Nephron progenitor cell (in vitro differentiated cells): Measurements from ENCODE around the gene GUCA2A.

Experiments used
- DNase-seq: peaks from one replicate; pipeline ENCODE4 v3.0.0; 2021
- H3K27ac Mint-ChIP-seq: 2 replicates; pipeline ENCODE4 v1.8.0; 2021; ENCODE audit warnings: mild to moderate bottlenecking, moderate library complexity, mixed read lengths
- H3K27me3 Mint-ChIP-seq: 2 replicates; pipeline ENCODE4 v1.8.0; 2021; ENCODE audit warnings: mild to moderate bottlenecking, low read depth, mixed read lengths; ENCODE audit not compliant: poor library complexity
- H3K36me3 Mint-ChIP-seq: 2 replicates; pipeline ENCODE4 v1.8.0; 2021; ENCODE audit warnings: low read depth, mixed read lengths
- H3K4me1 Mint-ChIP-seq: 2 replicates; pipeline ENCODE4 v1.8.0; 2021; ENCODE audit warnings: mixed read lengths
- H3K4me3 Mint-ChIP-seq: 2 replicates; pipeline ENCODE4 v1.8.0; 2021; ENCODE audit warnings: mild to moderate bottlenecking, moderate library complexity, mixed read lengths
- H3K9me3 Mint-ChIP-seq: 2 replicates; pipeline ENCODE4 v1.8.0; 2021; ENCODE audit warnings: mild to moderate bottlenecking, moderate library complexity, mixed read lengths
- CTCF ChIP-seq: fragments of 200-600 bp; sonication (generic); IDR thresholded peaks from 2 replicates; pipeline ENCODE4 v1.5.0; 2021; ENCODE audit warnings: antibody characterized with exemption

GUCA2A gene

GRCh38 chr1:42163536-42164503 lies 725 bp downstream of the GUCA2A start:
- Mint-ChIP-seq H3K27ac (no peak overlapping the region), H3K4me1 (peaks cover 10% of the 10 kb centered on the region), H3K9me3 (peaks cover 21% of the 10 kb centered on the region), H3K27me3 (peaks cover 3% of the 10 kb centered on the region), H3K36me3 (no peaks in the 10 kb centered on the region), H3K4me3 (no peak overlapping the region)
- DNase-seq = no peak
- TF ChIP-seq CTCF = no peak

- no peaks in the 10 kb centered on the region for H3K36me3 Mint-ChIP-seq
- H3K9me3 Mint-ChIP-seq = peaks cover 21% of the 10 kb centered on the region
- no peak overlapping the region for H3K4me3 Mint-ChIP-seq
- H3K4me1 Mint-ChIP-seq = peaks cover 9% of the 10 kb centered on the region
- no peak for DNase-seq
- peaks cover 3% of the 10 kb centered on the region for H3K27me3 Mint-ChIP-seq
- no peak overlapping the region for H3K27ac Mint-ChIP-seq
- TF ChIP-seq CTCF = no peak
Observed at GRCh38 chr1:42163114-42163513, 1.4 kb downstream of the GUCA2A start.

- DNase-seq = no peak
- Mint-ChIP-seq H3K4me1 (peaks cover 4% of the 10 kb centered on the region), H3K27me3 (peaks cover 6% of the 10 kb centered on the region), H3K9me3 (peaks cover 21% of the 10 kb centered on the region), H3K4me3 (no peak overlapping the region), H3K36me3 (no peaks in the 10 kb centered on the region), H3K27ac (no peak overlapping the region)
- TF ChIP-seq CTCF = no peak
Observed at GRCh38 chr1:42162181-42162580, 2.4 kb downstream of the GUCA2A start.

- H3K27me3 Mint-ChIP-seq = peaks cover 6% of the 10 kb centered on the region
- no peaks in the 10 kb centered on the region for H3K36me3 Mint-ChIP-seq
- no peak overlapping the region for H3K4me3 Mint-ChIP-seq
- H3K9me3 Mint-ChIP-seq = peaks cover 21% of the 10 kb centered on the region
- TF ChIP-seq CTCF = no peak
- H3K27ac Mint-ChIP-seq = no peak overlapping the region
- no peak for DNase-seq
- no peaks in the 10 kb centered on the region for H3K4me1 Mint-ChIP-seq
Observed at GRCh38 chr1:42158189-42158588, 6.4 kb downstream of the GUCA2A start.

- H3K9me3 Mint-ChIP-seq = peaks cover 21% of the 10 kb centered on the region
- no peaks in the 10 kb centered on the region for H3K36me3 Mint-ChIP-seq
- DNase-seq = no peak
- TF ChIP-seq CTCF = no peak
- H3K27ac Mint-ChIP-seq = no peak overlapping the region
- H3K4me1 Mint-ChIP-seq = no peaks in the 10 kb centered on the region
- H3K27me3 Mint-ChIP-seq = peaks cover 6% of the 10 kb centered on the region
- H3K4me3 Mint-ChIP-seq = no peak overlapping the region
Observed at GRCh38 chr1:42157667-42158066, 6.9 kb downstream of the GUCA2A start.

- no peaks in the 10 kb centered on the region for H3K4me1 Mint-ChIP-seq
- no peak overlapping the region for H3K4me3 Mint-ChIP-seq
- TF ChIP-seq CTCF = no peak
- H3K27ac Mint-ChIP-seq = no peak overlapping the region
- H3K36me3 Mint-ChIP-seq = no peaks in the 10 kb centered on the region
- H3K9me3 Mint-ChIP-seq = peaks cover 7% of the 10 kb centered on the region
- H3K27me3 Mint-ChIP-seq = peaks cover 13% of the 10 kb centered on the region
- DNase-seq = no peak
Observed at GRCh38 chr1:42155362-42155761, 9.2 kb downstream of the GUCA2A start.
